22Rv1 (cell line): ENCODE measurements around the gene RPUSD4.

Source experiments
- CTCF ChIP-seq: fragments of 450-650 bp; IDR thresholded peaks from 2 replicates; pipeline ENCODE4 v1.5.1; 2017; ENCODE audit warnings: mild to moderate bottlenecking
- ZFX ChIP-seq: fragments of 450-650 bp; IDR thresholded peaks from 2 replicates; pipeline ENCODE4 v1.6.1; 2017; ENCODE audit warnings: antibody characterized with exemption, borderline replicate concordance

- TF ChIP-seq CTCF = no peak
- TF ChIP-seq ZFX = no peak
Measured at GRCh38 chr11:126153972-126154371, 57.5 kb downstream of the RPUSD4 start.
